Measurements from ENCODE around the gene ADCK1. TPM values are rescaled to one million over a fixed set of nuclear protein-coding genes. Genes with fewer than 3 reads are reported as not detected.
A peak's percentile ranks its signal among the peaks of the same experiment; 100 is the strongest.

Gene ADCK1
- polyA plus RNA-seq, 2 of the 4 experiments (the other 2 are of a cell fraction) = 6.6 to 8.1 TPM

- ChIA-PET CTCF (interaction anchor here (1.0 to 2.9 kb wide), 4 partner anchors 8 to 401 kb away, joined by 3 to 14 read pairs (median 4); partner anchors contain the start of gene SNW1), POLR2A (no interaction called here)
- WGBS (ENCODE audit: missing lambda C conversion rate) = 88% methylated on average over 3 of the region's 3 CpGs
- no peaks in the 10 kb centered on the region for H3K9me3 ChIP-seq
- DNase-seq (ENCODE audit: low read depth in 1 of 2, low spot score in 1 of 2) (no peak), FAIRE-seq (no peak), ATAC-seq (no peak)
- no peak overlapping the region for H3K27ac ChIP-seq
- TF ChIP-seq CTCF (IDR thresholded peaks at IDR 0.05) (no peak), CHD2 (IDR thresholded peaks at IDR 0.05; ENCODE audit: low read length, partially characterized antibody) (no peak), MAX (IDR thresholded peaks at IDR 0.05) (no peak), MAFK (IDR thresholded peaks at IDR 0.05; ENCODE audit: partially characterized antibody) (no peak), FOSL2 (IDR thresholded peaks at IDR 0.05) (no peak), FOSL2 (CRISPR knock-in tag; IDR thresholded peaks at IDR 0.05) (no peak), CBX8 (IDR thresholded peaks at IDR 0.05) (no peak), RAD21 (conservative IDR thresholded peaks at IDR 0.05 in 1 of 2, IDR thresholded peaks at IDR 0.05 in 1 of 2) (no peak), BHLHE40 (IDR thresholded peaks at IDR 0.05; ENCODE audit: low read depth, low read length) (no peak)
- H3K4me2 ChIP-seq = no peak overlapping the region
- H3K4me1 ChIP-seq = no peaks in the 10 kb centered on the region
- no peak overlapping the region for H3K4me3 ChIP-seq
These were observed 47.0 kb upstream of the ADCK1 start for GRCh38 chr14:77752799-77753516.

- ChIA-PET POLR2A (interaction anchor here (0.9 to 2.7 kb wide), 2 partner anchors 9 to 39 kb away, joined by 5 to 13 read pairs; partner anchors contain the start of gene ADCK1), CTCF (interaction anchor here (0.7 to 4.5 kb wide), 11 partner anchors 8 to 302 kb away, joined by 3 to 17 read pairs (median 3); partner anchors contain the start of gene ADCK1)
- H3K27ac ChIP-seq = peak within 1 kb of the TSS; percentile 96 to 98
- H3K9me3 ChIP-seq = no peaks in the 10 kb centered on the region
- peaks cover 13% of the 10 kb centered on the region for H3K4me1 ChIP-seq
- WGBS (ENCODE audit: missing lambda C conversion rate) = 1% methylated on average over 42 of the region's 60 CpGs
- peak; percentile 66 for TF ChIP-seq POLR2A (IDR thresholded peaks at IDR 0.05; ENCODE audit: low read length)
- TF ChIP-seq EP300 (IDR thresholded peaks at IDR 0.05) = peak in 1 of 2 experiments; percentile 14; a peak in 1 of 5 replicates
- no peak for TF ChIP-seq FOSL2 (IDR thresholded peaks at IDR 0.05)
- TF ChIP-seq FOSL2 (CRISPR knock-in tag; IDR thresholded peaks at IDR 0.05) = peak; percentile 11; the same call in 1 of the 2 replicates
- no peak for TF ChIP-seq REST (IDR thresholded peaks at IDR 0.05)
- TF ChIP-seq JUN (IDR thresholded peaks at IDR 0.05) = peak in 1 of 2 experiments; percentile 76; a peak in 1 of 5 replicates
- TF ChIP-seq PHF8 (IDR thresholded peaks at IDR 0.05; ENCODE audit: borderline replicate concordance, low read depth) = peak; percentile 98
- TF ChIP-seq SREBF2 (IDR thresholded peaks at IDR 0.05) = no peak
- 0 out of 2 replicates have a peak, but pooled peaks have one; percentile 19 for TF ChIP-seq PBX3 (IDR thresholded peaks at IDR 0.05)
- no peak for TF ChIP-seq RARB (CRISPR knock-in tag; IDR thresholded peaks at IDR 0.05)
- 0 out of 2 replicates have a peak, but pooled peaks have one; percentile 12 for TF ChIP-seq MAX (IDR thresholded peaks at IDR 0.05)
- TF ChIP-seq KDM5A (IDR thresholded peaks at IDR 0.05) = peak; percentile 73
- no peak for TF ChIP-seq SMC3 (IDR thresholded peaks at IDR 0.05)
- no peak for TF ChIP-seq TFCP2L1 (CRISPR knock-in tag; IDR thresholded peaks at IDR 0.05)
- 0 out of 2 replicates have a peak, but pooled peaks have one; percentile 16 for TF ChIP-seq MYC (IDR thresholded peaks at IDR 0.05; ENCODE audit: borderline replicate concordance, low read length)
- FAIRE-seq (no peak), DNase-seq (ENCODE audit: low read depth in 1 of 2, low spot score in 1 of 2) (peak; percentile 94), ATAC-seq (peak; percentile 96)
- H3K4me3 ChIP-seq = peak within 1 kb of the TSS; percentile 99
- peak within 1 kb of the TSS; percentile 99 for H3K4me2 ChIP-seq
These were observed 39.3 kb upstream of the ADCK1 start, which contains the start of gene SNW1 for GRCh38 chr14:77760381-77761204. Gene SNW1, minus strand, starts transcription at chr14:77761156. Its CDS starts 29 bp downstream, at chr14:77761127.
